Measurements from ENCODE around the gene HDAC9. TPM values are rescaled to one million over a fixed set of nuclear protein-coding genes. Genes with fewer than 3 reads are reported as not detected.

Gene HDAC9
- total RNA-seq, 2 donors from 2014 or later: 16.0 to 22.4 TPM

DNA sequence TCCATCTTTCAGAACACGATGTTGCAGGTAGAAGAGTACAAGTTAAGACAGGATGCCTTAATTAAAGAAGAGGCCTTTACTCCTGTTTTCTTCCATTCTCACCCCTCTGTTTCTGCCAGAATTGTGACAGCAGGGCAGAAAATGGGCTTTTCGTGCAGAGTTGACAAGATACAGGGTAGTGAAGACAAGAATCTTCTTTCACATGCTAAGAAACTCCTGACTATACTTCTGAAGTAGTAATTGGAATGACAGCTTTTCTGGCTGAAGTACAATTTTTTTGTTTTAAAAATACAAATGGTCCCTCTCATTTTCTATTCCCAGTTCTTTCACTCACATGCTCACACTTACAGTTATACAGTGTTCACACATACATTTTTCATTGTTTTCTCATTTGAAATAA, 22.1 kb downstream of the HDAC9 start:
- DNase-seq: no peak
- intact Hi-C loops (cut with DNase I): no loop called here
- ATAC-seq: no peak

DNA sequence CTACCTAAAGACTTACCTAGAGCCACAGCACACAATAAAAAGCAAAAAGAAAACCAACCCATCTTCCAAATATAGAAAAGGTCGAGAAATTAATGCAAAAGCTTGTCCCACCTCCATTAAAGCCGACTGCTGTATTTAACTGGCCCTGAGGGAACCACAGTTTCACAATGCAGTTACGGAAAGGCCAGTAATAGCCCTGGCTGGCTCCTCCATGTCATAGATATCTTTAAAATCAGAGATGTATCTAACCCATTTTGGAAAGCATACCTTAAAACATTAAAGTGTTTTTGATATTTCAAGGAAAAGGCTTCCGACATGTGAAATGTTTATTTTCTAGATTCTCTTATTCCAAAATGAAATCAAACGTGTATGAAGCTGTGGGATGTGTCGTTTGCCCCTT, 23.0 kb downstream of the HDAC9 start:
- DNase-seq: no peak
- intact Hi-C loops (cut with DNase I): no loop called here
- no peak for ATAC-seq

DNA sequence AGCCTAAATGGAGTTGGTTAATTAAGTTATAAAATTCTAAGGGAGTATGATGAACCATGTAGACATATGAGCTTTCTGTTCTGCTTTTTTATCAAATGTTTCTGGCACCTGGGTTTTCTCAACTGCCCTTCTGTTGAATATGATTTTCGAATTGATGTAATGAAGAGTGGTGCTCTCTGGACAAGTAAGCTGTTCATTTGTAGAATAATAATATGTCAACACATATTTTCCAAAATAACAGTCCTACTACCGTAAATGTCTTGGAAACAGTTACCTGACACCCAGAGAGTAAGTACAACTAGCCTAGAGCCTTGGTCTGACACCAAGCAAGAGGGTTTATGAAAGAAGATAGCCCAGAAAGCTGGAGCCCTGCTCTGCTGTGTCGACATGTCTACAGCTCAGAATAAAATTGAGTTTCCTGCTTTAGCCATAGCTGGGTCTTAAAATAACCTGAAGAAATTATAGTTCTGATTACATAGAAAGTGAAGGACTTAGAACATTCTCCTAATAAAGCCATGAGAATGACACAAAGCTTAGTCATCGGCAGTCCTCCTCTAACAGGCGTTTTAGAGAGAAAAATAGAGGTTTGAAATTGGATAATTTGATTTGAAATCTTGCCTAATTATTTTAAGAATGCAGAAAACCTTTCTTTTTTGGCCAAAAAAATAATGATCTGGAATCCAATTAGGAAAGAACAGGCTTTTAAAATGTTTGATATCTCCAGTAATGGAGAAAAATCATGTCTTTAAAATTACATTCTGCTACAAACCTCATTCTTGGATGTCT, 25.1 kb downstream of the HDAC9 start:
- no peak for DNase-seq
- intact Hi-C loops (cut with DNase I): no loop called here
- ATAC-seq: no peak

DNA sequence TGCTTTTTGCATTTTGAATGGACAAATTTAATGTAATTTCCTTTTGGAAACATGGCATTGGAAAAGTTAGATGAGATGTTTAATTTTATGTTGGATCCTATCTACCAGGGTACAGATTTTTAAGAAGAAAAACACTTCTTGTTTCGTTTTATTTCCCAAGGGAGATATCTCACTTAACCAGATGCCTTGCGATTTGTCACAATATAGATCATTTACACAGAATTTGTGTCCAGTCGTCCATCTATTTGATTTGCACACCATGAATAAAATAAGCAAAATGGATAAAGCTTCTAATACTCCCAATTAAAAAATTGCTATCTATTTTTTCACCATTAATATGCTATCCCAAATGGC, 25.7 kb downstream of the HDAC9 start:
- ATAC-seq (no peak), DNase-seq (no peak)
- intact Hi-C loops (cut with DNase I): no loop called here

DNA sequence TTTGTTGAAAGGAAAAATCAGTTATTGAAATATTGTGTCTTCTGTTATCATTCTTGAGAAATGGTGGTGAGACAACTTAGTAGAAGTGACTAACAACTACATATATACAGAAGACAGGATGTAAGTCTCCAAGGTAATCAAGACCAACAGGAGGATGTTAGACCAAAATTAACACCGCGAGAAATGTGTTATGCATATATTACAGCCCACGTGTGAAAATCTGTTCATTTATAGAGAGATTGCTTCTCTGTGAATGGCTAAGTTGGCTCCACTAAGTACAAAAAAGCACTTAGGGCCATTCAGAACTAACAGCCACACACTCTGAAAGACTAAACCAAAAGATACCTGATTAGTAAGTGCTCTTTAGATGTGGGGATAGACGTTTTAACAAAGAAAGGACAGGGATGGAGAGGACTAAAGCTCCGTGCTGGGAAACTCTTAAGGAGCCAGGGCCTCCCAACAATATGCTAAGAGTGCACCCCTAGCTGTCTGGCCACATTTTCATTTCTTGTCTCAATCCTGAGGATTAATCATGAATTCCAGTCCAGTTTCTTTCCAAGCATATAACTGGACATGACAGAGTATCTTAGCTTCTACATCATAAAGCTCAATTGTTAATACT, 26.5 kb downstream of the HDAC9 start:
- DNase-seq (no peak), ATAC-seq (no peak)
- intact Hi-C loops (cut with DNase I): no loop called here

DNA sequence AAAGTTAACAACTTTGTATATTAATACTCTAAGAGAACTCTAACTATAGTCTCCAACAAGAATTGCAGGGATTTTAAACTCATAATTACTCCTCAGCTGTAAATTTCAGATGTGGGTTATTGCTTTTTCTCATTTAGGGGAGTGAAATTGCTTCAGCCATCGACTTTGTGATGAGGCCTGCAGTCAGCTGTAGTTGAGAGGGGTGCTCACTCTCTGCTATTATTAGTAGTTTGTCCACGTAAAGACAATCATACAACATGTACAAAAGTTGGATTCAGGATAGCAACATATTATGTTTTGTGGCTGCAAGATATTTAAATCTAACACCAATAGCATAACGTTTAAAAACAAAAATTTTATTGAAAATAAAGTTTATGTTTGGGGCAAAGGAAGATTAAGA, 28.7 kb downstream of the HDAC9 start:
- ATAC-seq (no peak), DNase-seq (no peak)
- intact Hi-C loops (cut with DNase I): no loop called here

DNA sequence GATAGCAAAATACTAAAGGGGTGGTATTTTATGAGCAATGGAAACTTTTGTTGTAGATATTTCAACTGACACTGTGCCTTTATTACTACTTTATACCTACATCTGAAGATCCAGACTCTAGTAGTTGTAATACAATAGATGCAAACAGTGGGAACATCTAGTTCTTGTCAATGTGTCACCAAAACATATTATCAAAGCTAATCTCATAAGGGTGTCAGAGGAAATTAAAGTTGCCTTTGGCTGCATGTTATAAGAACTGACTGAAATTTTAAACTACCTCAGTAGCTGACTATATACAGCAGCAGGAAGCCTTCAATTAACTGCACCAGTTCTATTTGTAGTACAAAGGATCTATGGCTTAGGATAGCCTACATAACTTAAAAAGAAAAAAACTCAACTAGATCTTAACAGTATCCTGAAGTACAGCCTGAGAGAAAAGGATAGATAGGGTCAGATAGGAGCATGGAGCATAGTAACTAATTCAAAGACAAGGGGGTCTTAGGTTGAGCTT, 30.9 kb downstream of the HDAC9 start:
- ATAC-seq (no peak), DNase-seq (no peak)
- intact Hi-C loops (cut with DNase I): no loop called here

DNA sequence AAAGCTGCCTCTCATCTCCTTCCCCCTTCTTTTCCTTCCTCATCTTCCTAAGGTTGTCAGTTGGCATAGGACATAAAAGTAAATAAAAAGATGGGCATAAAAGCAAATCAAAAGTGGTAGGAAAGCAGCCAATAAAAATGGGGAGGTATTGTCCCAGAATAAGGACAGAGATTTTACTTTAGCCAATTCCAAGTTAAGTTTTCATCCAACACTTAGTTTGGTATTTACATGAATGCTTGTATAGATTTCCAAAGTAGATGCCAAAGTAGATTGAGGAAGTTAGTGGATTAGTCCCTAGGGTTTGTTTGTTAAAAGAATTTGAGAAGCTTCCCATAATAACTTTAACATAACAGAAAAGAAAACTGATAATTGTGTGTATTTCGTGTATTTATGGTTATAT, 33.7 kb downstream of the HDAC9 start:
- no peak for DNase-seq
- intact Hi-C loops (cut with DNase I): no loop called here
- no peak for ATAC-seq

DNA sequence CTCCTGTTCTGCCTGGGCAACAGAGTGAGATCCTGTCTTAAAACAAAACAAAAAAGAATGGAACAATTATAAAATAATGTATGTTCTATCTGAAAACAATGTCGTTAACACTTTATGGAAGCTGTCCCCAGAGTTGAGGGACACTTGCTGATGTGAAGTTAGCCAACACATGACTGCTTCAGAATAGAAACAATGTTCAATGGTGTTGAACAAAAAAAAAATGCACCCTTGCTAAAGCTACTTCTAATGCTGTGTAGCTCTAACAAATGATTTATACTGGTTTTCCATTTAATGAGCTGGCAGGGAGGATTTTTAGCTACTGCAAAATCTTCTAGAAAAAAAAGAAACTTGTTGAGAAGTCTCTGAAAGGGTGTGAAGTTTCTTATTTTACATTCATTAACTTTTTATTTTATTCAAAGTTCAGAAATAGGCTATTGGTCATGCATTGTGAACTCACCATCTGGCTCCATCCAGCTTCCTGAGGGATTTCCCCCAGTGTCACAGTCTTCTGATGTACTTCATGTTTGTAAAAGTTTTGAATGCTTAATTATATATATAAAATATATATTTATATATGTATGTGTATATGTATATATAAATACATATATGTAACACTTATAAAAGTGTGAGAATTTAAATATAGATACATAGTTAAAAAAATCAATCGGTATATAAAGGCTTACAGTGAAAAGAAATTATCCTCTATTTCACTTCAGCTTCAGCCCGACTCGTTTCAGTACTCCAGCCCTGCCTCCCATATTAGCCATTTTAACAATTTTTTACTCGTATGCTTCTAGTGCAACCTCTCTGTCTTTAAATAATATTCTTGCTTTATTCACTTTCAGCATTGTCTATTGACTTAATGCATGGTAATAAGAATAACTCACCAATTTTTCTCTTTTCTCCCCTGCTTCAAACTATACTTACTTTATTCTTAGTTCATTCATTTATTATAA, 35.0 kb downstream of the HDAC9 start:
- ATAC-seq: no peak
- intact Hi-C loops (cut with DNase I): no loop called here
- no peak for DNase-seq

DNA sequence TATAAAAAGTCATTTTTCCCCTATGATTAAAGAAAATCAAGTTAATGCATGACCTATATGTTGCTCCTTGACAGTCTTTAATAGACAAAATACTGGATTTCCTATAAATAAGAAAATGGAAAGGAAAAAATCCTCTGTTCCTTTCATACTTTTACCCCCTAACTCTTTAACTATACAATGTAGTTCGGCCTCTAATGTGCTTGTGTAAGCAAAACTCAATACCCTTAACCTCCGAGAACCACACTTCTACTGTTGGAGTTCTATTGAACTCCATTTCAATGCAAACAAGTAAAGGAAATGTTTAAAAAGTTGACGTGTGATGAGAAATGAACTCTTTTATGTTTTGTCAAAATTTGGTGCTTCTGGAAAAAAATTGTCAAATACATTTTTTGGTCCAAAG, 36.0 kb downstream of the HDAC9 start:
- DNase-seq: no peak
- intact Hi-C loops (cut with DNase I): no loop called here
- no peak for ATAC-seq

DNA sequence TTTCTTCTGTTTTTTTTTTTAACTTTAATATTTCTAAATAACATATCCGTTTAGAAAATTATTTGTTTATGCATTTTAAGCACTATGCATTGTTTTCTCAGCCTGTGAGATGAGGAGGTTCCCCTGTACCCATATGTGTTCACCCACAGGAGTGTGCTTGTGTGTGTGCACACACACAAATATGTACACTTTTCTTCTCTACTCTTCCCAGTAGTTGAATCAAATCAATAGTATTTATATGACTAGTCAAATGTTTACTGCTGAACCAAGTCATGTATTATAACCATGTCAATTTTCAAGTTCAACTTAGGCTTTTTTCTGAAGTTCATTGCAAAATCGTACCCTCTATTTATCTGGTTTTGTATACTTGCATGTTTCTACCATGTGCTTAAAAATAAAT, 37.3 kb downstream of the HDAC9 start:
- ATAC-seq (no peak), DNase-seq (no peak)
- intact Hi-C loops (cut with DNase I): no loop called here

DNA sequence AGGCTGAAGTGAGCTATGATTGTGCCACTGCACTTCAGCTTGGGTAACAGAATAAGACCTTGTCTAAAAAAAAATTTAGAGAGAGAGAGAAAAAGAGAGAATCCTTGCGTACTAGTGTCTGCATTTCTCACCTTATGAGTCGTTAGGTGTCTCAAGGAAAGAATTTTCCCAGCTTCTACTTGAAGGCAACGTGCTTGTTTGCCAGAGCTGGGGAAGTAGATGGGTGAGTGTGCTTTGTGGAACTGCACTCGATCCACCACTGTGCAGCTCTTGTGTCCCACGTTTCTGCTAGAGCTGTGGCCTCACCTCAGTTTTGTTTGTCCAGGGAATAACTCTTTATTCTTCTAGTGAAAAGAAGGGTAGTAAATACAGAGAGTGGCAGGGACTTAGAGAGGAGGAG, 38.9 kb downstream of the HDAC9 start:
- intact Hi-C loops (cut with DNase I): no loop called here
- no peak for ATAC-seq
- DNase-seq: no peak

DNA sequence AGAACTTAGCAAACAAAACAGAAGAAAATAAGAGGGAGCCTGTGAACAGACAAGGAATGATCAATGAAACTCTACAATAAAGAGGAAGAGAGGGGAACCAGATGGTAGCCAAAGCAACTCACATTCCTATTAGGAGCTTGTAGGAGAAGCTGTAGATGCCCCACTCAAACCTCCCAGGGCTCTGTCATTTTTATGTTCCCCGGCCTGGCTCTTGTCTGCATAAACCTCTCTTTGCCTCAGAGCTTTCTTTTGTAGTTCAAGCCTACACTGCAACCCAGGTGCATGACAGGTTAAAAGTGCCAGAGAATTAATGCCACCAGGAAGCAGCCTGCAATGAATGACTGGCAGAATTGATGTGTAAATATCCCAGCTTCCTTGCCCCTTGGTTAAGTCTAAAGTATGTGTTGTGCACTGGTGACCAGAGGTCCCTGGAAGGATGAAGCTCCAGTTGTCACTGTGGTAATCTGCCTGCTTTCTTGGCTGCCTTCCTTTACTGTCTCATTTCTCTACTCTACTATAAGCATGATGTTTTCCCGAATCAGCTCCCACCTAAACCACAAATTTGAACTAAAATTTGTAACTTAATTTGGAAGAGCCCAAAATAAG, 40.4 kb downstream of the HDAC9 start:
- DNase-seq (no peak), ATAC-seq (no peak)
- intact Hi-C loops (cut with DNase I): no loop called here

DNA sequence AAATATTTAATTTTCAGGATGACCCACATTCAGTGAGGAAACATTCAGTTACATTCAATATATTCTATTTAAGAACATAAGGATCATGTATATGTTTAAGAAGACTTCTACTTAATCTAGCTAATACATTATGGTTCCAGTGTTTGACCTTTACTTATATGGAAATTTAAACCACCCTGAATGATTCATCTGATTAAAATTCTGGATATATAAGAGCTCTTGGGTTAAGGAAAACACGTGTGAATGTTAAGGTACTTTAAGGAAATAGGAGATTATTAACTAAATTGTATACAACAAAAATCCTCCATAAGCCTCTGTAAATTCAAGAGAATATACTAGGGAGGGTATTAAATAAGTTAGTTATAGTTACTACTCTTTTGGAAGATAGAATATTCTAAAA, 40.9 kb downstream of the HDAC9 start:
- intact Hi-C loops (cut with DNase I): no loop called here
- no peak for ATAC-seq
- DNase-seq: no peak

DNA sequence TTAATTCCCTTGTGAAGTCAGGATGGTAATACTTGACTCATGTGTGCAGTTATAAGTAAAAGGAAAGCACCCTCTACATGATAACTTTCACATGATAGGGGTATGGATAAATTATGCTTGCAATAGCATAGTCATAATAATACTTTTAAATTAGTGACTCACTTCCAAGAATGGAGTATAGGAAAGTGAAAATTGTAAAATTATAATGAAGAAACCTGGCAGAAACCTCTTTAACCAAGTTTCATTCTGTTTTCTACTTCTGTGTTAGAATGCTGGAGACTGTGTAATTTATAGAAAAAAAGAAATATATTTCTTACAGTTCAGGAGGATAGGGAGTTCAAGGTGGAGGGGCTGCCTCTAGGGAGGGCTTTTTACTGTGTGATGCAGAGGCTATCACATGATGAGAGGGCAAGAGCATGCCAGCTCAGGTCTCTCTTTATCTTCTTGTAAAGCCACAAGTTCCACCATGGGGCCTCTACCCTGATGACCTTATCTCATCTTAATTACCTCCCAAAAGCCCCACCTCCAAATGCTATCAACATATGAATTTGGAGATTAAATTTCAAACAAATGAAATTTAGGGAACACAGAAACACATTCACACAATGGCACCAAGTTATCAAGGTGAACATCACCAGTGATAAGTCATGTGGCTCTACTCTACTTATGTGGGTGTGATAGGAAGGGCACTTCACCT, 43.2 kb downstream of the HDAC9 start:
- DNase-seq: no peak
- no peak for ATAC-seq
- intact Hi-C loops (cut with DNase I): no loop called here

DNA sequence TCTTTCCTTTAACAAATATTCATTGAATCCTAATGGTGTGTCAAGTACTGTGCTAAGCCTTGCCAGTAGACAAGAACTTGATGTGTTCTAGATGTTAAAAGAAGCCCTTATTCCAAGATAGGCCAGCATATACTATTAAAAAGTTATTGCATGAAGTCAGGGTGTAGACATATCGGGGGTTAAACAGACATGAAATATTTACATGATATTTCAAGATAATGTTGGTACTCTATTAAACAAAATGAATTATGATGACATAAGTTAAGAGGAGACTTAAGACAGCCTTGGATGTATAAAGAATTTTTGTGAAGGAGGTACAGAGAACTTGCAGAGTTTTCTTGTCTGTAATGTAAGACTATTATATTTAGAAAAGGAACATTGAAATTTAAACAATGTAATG, 44.8 kb downstream of the HDAC9 start:
- ATAC-seq (no peak), DNase-seq (no peak)
- intact Hi-C loops (cut with DNase I): no loop called here

DNA sequence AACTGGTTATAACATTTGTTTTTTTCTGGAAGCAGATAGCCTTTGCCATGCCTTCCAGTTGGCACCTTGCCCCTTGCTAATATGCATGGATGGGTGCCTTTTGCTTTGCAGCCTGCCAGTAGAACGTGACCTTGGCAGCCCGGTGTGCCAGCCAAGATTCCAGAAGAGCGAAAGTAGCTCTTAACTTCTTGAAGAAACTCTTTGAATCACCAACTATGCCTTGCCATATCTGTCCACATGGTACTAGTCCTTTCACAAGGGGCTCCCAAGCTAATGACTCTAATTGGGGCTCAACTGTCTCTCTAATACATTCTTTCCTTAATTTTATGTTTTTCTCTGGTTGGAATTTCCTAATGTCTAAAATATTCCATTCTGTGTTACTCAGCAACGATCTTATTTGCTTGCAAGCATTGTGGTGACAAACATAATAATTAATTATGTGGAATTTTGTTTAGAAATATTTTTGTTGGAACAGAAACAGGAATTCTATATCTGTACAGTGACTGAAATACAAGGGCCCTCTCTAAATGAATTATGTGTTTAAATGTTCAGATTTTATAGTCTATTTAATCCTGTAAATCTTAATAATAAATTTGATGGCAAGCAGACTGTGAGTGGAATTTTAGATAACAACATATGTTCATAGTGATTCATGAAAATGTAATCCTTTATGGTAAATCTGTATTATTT, 45.8 kb downstream of the HDAC9 start:
- peak; percentile 54 to 88 for ATAC-seq
- intact Hi-C loops (cut with DNase I): no loop called here
- peak; percentile 52 for DNase-seq

DNA sequence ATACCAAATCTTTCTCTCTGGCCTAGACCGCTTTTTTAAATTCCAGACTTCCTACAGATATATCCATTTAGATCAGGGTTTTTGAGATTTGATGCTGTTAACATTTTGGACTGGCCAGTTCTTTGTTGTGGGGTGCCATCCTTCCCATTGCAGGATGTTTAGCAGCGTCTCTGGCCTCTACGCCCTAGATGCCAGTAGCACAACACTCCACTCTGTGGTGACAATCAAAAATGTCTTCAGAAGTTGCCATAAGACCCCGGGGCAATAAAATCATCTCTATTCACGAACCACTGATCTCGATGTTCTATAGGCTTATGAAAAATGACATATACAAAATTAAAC, 46.3 kb downstream of the HDAC9 start:
- no peak for ATAC-seq
- intact Hi-C loops (cut with DNase I): no loop called here

DNA sequence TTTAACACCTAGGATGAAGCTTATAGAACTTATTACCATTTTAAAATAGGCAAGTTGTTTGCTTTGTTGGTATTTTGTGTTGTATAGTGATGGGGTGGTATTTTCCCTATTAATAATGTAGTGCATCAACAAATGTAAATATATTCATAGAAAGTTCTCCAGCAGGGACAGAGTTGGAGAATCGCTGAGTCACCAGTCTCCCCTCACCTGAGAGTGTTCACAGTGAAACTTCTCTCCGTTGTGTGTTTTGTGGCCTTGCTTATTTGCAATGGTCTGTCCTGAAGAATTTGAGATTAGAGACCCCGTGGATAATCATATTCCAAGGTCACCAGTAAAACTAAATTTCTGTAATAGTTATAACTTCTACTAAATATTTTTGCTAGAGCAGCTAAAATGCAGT, 51.0 kb downstream of the HDAC9 start:
- no peak for DNase-seq
- no peak for ATAC-seq
- intact Hi-C loops (cut with DNase I): no loop called here

More for the DNA sequence above, 46.3 kb downstream of the HDAC9 start:
- no peak for DNase-seq

Measured in left cardiac atrium (tissue), 4 donors.